HG02870 (cell line): ENCODE measurements around the gene PRCD.

ENCODE experiments used
- ATAC-seq: cut with Tn5 transposase; IDR thresholded peaks from one replicate; pipeline ENCODE4 v1.9.1; 2021; ENCODE audit warnings: mild to moderate bottlenecking, moderate library complexity; ENCODE audit not compliant: unreplicated experiment

PRCD gene

DNA sequence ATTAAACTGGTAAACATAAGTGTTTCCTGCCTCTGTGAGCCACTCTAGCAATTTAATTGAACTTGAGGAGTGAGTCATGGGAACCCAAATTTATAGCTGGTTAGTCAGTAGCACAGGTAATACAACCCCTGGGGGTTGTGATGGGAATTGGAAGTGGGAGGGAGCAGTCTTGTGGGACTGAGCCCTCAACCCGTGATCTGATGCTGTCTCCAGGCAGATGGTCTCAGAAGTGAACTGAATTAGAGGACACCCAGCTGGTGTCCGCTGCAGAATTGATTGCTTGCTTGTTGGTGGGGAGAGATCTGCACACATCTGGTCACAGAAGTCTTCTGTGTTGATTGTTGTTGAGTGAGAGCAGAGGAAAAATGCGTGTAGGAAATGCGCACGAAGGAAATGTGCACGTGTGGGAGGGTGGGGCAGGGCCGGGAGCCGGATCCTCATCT is 53.6 kb downstream of the PRCD start:
- ATAC-seq: no peak

DNA sequence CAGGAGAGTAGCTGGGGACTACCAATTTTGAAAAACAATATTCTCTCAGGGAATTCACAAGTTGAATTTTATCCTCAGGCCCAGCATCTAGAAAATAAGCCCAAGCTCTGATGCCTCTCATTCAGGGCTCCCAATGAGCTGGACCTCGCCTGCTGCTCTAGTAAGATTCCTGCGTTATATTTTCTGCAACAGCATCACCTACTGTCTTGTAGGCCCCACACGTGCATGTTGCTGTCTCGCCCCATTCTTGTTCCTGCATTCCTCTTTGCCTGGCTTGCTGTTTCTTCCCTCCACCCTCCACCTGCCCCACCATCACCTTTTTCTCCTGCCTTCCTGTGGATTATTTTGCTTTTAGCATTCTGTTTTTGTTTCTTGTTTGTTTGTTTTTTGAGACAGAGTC is 54.1 kb downstream of the PRCD start:
- no peak for ATAC-seq

DNA sequence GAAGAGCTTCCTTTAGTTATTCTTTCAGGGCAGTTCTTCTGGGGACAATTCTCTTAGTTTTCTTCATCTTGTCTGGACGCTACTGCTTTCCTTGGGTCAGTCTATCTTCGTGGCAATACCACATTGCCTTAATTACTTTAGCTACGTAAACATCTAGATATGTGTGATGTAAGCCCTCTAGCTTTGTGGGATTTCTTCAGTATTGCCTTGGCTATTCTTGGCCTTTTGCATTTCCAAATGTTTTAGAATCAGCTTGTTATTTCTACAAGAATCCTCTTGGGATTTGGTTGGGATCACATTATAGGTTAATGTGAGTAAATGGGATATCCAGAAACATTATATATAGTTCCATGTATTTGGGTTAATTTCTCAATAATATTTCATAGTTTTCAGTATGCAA is 54.8 kb downstream of the PRCD start:
- ATAC-seq: no peak
